Thoracic aorta endothelial cell (primary cell): ENCODE measurements around the gene PPP4R3C. TPM values are rescaled to one million over a fixed set of nuclear protein-coding genes. Genes with fewer than 3 reads are reported as not detected.

ENCODE experiments used
- total RNA-seq: library from RNA; depleted of rRNA; stranded (reverse); fragments of >200 nt; gene quantifications from 2 replicates; pipeline ENCODE4 v1.2.3, GENCODE V29; 2012

The PPP4R3C gene
- total RNA-seq = not detected in 2 replicates

GRCh38 chrX:27463187-27463586 lies at the start of gene PPP4R3C:
Gene PPP4R3C (minus strand): TSS chrX:27463341. CDS start chrX:27463296, 45 bp downstream.

Other genes with a start within 250 kb of the PPP4R3C start
- 0.07 and 0.27 TPM in 2 replicates for gene DCAF8L2, start 127.0 kb upstream of the PPP4R3C start, total RNA-seq